ENCODE measurements around the gene RNASEH1.

- TF ChIP-seq CTCF (conservative IDR thresholded peaks at IDR 0.05; ENCODE audit: low read depth, low read length), result no peak
- TF ChIP-seq SMC3 (IDR thresholded peaks at IDR 0.05; ENCODE audit: low read depth, low read length), result no peak
- no peak for TF ChIP-seq CEBPB (IDR thresholded peaks at IDR 0.05; ENCODE audit: low read depth, low read length)
- no peak for TF ChIP-seq CHD1 (IDR thresholded peaks at IDR 0.05; ENCODE audit: low read depth, low read length)
- TF ChIP-seq BHLHE40 (IDR thresholded peaks at IDR 0.05; ENCODE audit: low read depth, low read length), result no peak
Observed at GRCh38 chr2:3533836-3534235, 24.3 kb downstream of the RNASEH1 start.
